ENCODE data around the gene CLCA4.

- TF ChIP-seq POLR2AphosphoS5 (IDR thresholded peaks at IDR 0.05; ENCODE audit: low read depth, low read length) (no peak), CTCF (IDR thresholded peaks at IDR 0.05) (no peak)
These were observed 30.5 kb upstream of the CLCA4 start for GRCh38 chr1:86516335-86516734.
